Keratinocyte (primary cell): ENCODE measurements around the gene CUBN. TPM values are rescaled to one million over a fixed set of nuclear protein-coding genes. Genes with fewer than 3 reads are reported as not detected.

Experiments
- DNase-seq: peaks from one replicate; pipeline ENCODE4 v3.0.0-alpha.2; 2011; ENCODE audit warnings: low read depth, missing footprints, low spot score
- FAIRE-seq: peaks from 2 replicates; lab custom pipeline; 2011; peaks lifted over from hg19 to GRCh38; lab: Jason Lieb, UNC
- H2AFZ ChIP-seq: 2 replicates; pipeline ENCODE4 v1.6.0; 2012; ENCODE audit warnings: low read length, control low read depth, inconsistent platforms; ENCODE audit not compliant: control insufficient read depth
- H3K27ac ChIP-seq: 2 replicates; pipeline ENCODE4 v1.5.1; 2011; ENCODE audit warnings: low read length; ENCODE audit not compliant: control insufficient read depth, insufficient read depth
- H3K27me3 ChIP-seq: 3 replicates; pipeline ENCODE4 v1.6.0; 2011; ENCODE audit warnings: low read length; ENCODE audit not compliant: control insufficient read depth, insufficient read depth; ENCODE audit errors: extremely low read depth
- H3K36me3 ChIP-seq, 2 experiments: 2 replicates in 1 of 2; 3 replicates in 1 of 2; pipeline ENCODE4 v1.5.1; 2011; ENCODE audit warnings: low read length in 2 of 2, mild to moderate bottlenecking in 1 of 2; ENCODE audit not compliant: control insufficient read depth in 2 of 2, insufficient read depth in 2 of 2; ENCODE audit errors: extremely low read depth in 1 of 2
- H3K4me1 ChIP-seq: 3 replicates; pipeline ENCODE4 v1.5.1; 2011; ENCODE audit warnings: low read length; ENCODE audit not compliant: control insufficient read depth, insufficient read depth; ENCODE audit errors: extremely low read depth
- H3K4me2 ChIP-seq: 3 replicates; pipeline ENCODE4 v1.6.0; 2011; ENCODE audit warnings: low read depth, low read length; ENCODE audit not compliant: control insufficient read depth, insufficient read depth; ENCODE audit errors: extremely low read depth
- H3K4me3 ChIP-seq, 3 experiments: fragments of 200-600 bp in 1 of 3; sonication (generic) in 1 of 3; 2 replicates in 2 of 3; 3 replicates in 1 of 3; pipeline ENCODE4 v1.5.1; 2011 to 2016; ENCODE audit warnings: low read length in 3 of 3, mild to moderate bottlenecking in 3 of 3, control low read depth in 2 of 3, inconsistent platforms in 1 of 3, low read depth in 1 of 3, mixed read lengths in 1 of 3, mixed run types in 1 of 3, moderate library complexity in 1 of 3; ENCODE audit not compliant: control insufficient read depth in 2 of 3, insufficient read depth in 2 of 3; ENCODE audit errors: extremely low read depth in 1 of 3
- H3K79me2 ChIP-seq: 2 replicates; pipeline ENCODE4 v1.6.0; 2012; ENCODE audit warnings: low read length; ENCODE audit not compliant: control insufficient read depth, insufficient read depth
- H3K9ac ChIP-seq: 3 replicates; pipeline ENCODE4 v1.6.0; 2011; ENCODE audit warnings: low read length; ENCODE audit not compliant: control insufficient read depth, insufficient read depth; ENCODE audit errors: extremely low read depth
- H3K9me1 ChIP-seq: 3 replicates; pipeline ENCODE4 v1.6.0; 2011; ENCODE audit warnings: low read length; ENCODE audit not compliant: control insufficient read depth, insufficient read depth; ENCODE audit errors: extremely low read depth
- H3K9me3 ChIP-seq: 2 replicates; pipeline ENCODE4 v1.5.1; 2012; ENCODE audit warnings: low read depth, low read length; ENCODE audit not compliant: control insufficient read depth
- H4K20me1 ChIP-seq: 3 replicates; pipeline ENCODE4 v1.6.0; 2011; ENCODE audit warnings: low read length; ENCODE audit not compliant: control insufficient read depth, insufficient read depth; ENCODE audit errors: extremely low read depth
- EZH2 ChIP-seq: IDR thresholded peaks from one replicate; pipeline ENCODE4 v1.6.1; 2012; ENCODE audit warnings: inconsistent platforms, mild to moderate bottlenecking, low read length, moderate library complexity
- dilution Hi-C: fragments of 300-500 bp; cut with MboI; formaldehyde crosslinking; loops from one replicate; pipeline ENCODE4 v1.7.0; 2020; ENCODE audit warnings: low sequenced_read_pairs; ENCODE audit not compliant: extremely low pct_ligation_motif_present
- polyA plus RNA-seq, 5 experiments: library from polyadenylated mRNA; depleted of rRNA in 3 of 5; stranded (reverse) in 3 of 5; stranded (forward) in 1 of 5; unstranded in 1 of 5; fragments of >200 nt; gene quantifications; 1 replicate in 1 of 5; 2 replicates in 3 of 5; 3 replicates in 1 of 5; pipeline versions ENCODE4 v1.2.1 to v1.2.3, GENCODE V29; 2011 to 2012; ENCODE audit warnings: missing spikeins in 2 of 5, low read depth in 1 of 5, low replicate concordance in 1 of 5
- TF ChIP-seq, protein P1 (sequence below), 3 experiments: IDR thresholded peaks in 1 of 3; conservative IDR thresholded peaks in 1 of 3; optimal IDR thresholded peaks in 1 of 3; 2 replicates in 2 of 3; 3 replicates in 1 of 3; pipeline versions ENCODE3 to v1.5.1; 2011; ENCODE audit warnings: low read length in 3 of 3, mild to moderate bottlenecking in 3 of 3, moderate library complexity in 2 of 3, control low read depth in 1 of 3, inconsistent platforms in 1 of 3; ENCODE audit not compliant: insufficient read depth in 2 of 3; ENCODE audit errors: extremely low read depth in 1 of 3

CUBN gene
- polyA plus RNA-seq, 1 donor (not counting 4 experiments of a cell fraction or from before 2014, with no cell fraction given), result 0.07 TPM

DNA sequence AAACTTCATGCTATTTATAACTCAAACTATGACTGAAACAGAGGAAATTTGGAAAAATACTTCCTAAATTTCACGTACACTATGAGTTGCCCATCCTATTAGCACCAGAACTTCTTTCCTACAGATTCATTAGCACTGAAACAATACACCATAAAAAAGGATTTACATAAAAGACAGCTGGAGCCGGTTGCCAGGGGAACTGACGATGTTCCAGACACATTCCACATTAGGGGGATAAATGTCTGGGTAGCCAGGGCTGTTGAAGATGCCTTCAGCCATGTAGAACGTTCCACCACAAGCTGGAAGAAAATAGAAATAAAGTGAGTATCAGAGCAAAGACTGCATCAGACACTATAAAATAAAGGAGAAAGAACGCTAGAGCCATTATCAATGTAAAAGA is 182.5 kb downstream of the CUBN start:
- FAIRE-seq (no peak), DNase-seq (no peak)
- no peaks in the 10 kb centered on the region for H3K79me2 ChIP-seq
- no peak for TF ChIP-seq EZH2
- TF ChIP-seq, protein P1, sequence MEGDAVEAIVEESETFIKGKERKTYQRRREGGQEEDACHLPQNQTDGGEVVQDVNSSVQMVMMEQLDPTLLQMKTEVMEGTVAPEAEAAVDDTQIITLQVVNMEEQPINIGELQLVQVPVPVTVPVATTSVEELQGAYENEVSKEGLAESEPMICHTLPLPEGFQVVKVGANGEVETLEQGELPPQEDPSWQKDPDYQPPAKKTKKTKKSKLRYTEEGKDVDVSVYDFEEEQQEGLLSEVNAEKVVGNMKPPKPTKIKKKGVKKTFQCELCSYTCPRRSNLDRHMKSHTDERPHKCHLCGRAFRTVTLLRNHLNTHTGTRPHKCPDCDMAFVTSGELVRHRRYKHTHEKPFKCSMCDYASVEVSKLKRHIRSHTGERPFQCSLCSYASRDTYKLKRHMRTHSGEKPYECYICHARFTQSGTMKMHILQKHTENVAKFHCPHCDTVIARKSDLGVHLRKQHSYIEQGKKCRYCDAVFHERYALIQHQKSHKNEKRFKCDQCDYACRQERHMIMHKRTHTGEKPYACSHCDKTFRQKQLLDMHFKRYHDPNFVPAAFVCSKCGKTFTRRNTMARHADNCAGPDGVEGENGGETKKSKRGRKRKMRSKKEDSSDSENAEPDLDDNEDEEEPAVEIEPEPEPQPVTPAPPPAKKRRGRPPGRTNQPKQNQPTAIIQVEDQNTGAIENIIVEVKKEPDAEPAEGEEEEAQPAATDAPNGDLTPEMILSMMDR (optimal IDR thresholded peaks at IDR 0.05 in 1 of 3, IDR thresholded peaks at IDR 0.05 in 1 of 3, conservative IDR thresholded peaks at IDR 0.05 in 1 of 3; ENCODE audit: extremely low read depth in 1 of 3, insufficient read depth in 2 of 3, low read length in 3 of 3), result no peak
- dilution Hi-C loops, result no loop called here
- no peak overlapping the region for H3K27ac ChIP-seq
- no peak overlapping the region for H3K4me2 ChIP-seq
- no peaks in the 10 kb centered on the region for H3K9me3 ChIP-seq
- H3K4me3 ChIP-seq, result no peak overlapping the region
- H2AFZ ChIP-seq, result no peak overlapping the region
- H3K36me3 ChIP-seq, result no peaks in the 10 kb centered on the region
- peaks cover 10% of the 10 kb centered on the region for H3K4me1 ChIP-seq
- H4K20me1 ChIP-seq, result no peaks in the 10 kb centered on the region
- H3K9me1 ChIP-seq, result no peaks in the 10 kb centered on the region
- H3K9ac ChIP-seq, result no peak overlapping the region
- no peaks in the 10 kb centered on the region for H3K27me3 ChIP-seq

DNA sequence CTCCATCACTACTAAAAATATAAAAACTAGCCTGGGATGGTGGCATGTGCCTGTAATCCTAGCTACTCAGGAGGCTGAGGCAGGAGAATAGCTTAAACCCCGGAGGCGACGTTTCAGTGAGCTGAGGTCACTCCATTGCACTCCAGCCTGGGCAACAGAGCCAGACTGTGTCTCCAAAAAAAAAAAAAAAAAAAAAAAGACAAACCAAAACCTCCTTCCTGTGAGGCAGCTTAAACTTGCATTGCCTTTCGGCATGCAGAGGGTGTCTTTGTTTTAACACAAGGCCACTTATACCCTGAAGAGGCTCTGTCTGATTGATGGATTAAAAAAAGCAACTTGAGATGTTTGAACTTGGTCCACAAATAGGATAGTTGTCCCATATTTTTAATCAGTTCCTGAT is 184.0 kb downstream of the CUBN start:
- H3K4me1 ChIP-seq, result peaks cover 2% of the 10 kb centered on the region
- H3K9me1 ChIP-seq, result no peaks in the 10 kb centered on the region
- H2AFZ ChIP-seq, result no peak overlapping the region
- no peaks in the 10 kb centered on the region for H3K79me2 ChIP-seq
- H3K36me3 ChIP-seq, result no peaks in the 10 kb centered on the region
- no peak overlapping the region for H3K9ac ChIP-seq
- H3K9me3 ChIP-seq, result no peaks in the 10 kb centered on the region
- H3K4me2 ChIP-seq, result no peak overlapping the region
- FAIRE-seq (no peak), DNase-seq (no peak)
- dilution Hi-C loops, result no loop called here
- H3K27me3 ChIP-seq, result no peaks in the 10 kb centered on the region
- TF ChIP-seq, protein P1 (optimal IDR thresholded peaks at IDR 0.05 in 1 of 3, IDR thresholded peaks at IDR 0.05 in 1 of 3, conservative IDR thresholded peaks at IDR 0.05 in 1 of 3; ENCODE audit: extremely low read depth in 1 of 3, insufficient read depth in 2 of 3, low read length in 3 of 3), result no peak
- TF ChIP-seq EZH2, result no peak
- H3K27ac ChIP-seq, result no peak overlapping the region
- H4K20me1 ChIP-seq, result no peaks in the 10 kb centered on the region
- H3K4me3 ChIP-seq, result no peak overlapping the region
